HEK293 (cell line): ENCODE data around the gene PRSS12.
A peak's percentile ranks its signal among the peaks of the same experiment; 100 is the strongest.

Source experiments
- GFI1B ChIP-seq: fragments of 450-650 bp; formaldehyde crosslinking; IDR thresholded peaks from 2 replicates; pipeline ENCODE4 v1.5.1; 2016; ENCODE audit warnings: missing biosample characterization, missing genetic modification characterization
- YY2 ChIP-seq: fragments of 450-650 bp; formaldehyde crosslinking; IDR thresholded peaks from 2 replicates; pipeline ENCODE4 v1.5.1; 2016; ENCODE audit warnings: missing biosample characterization, missing genetic modification characterization
- ZBTB17 ChIP-seq: fragments of 450-650 bp; formaldehyde crosslinking; IDR thresholded peaks from 2 replicates; pipeline ENCODE4 v1.5.1; 2016; ENCODE audit warnings: missing biosample characterization, missing genetic modification characterization
- ZBTB8A ChIP-seq: fragments of 450-650 bp; formaldehyde crosslinking; IDR thresholded peaks from 2 replicates; pipeline ENCODE4 v1.5.1; 2016; ENCODE audit warnings: missing biosample characterization, missing genetic modification characterization
- ZNF391 ChIP-seq: fragments of 450-650 bp; formaldehyde crosslinking; IDR thresholded peaks from 2 replicates; pipeline ENCODE4 v1.5.1; 2016; ENCODE audit warnings: low read depth, missing biosample characterization, missing genetic modification characterization, borderline replicate concordance
- ZNF549 ChIP-seq: fragments of 450-650 bp; IDR thresholded peaks from 2 replicates; pipeline ENCODE4 v1.5.1; 2018; ENCODE audit warnings: missing biosample characterization, missing genetic modification characterization, mild to moderate bottlenecking, inconsistent platforms, moderate library complexity
- ZNF561 ChIP-seq: fragments of 450-650 bp; IDR thresholded peaks from 2 replicates; pipeline ENCODE4 v1.5.1; 2018; ENCODE audit warnings: missing biosample characterization, missing genetic modification characterization, borderline replicate concordance
- ZNF600 ChIP-seq: fragments of 450-650 bp; formaldehyde crosslinking; IDR thresholded peaks from 2 replicates; pipeline ENCODE4 v1.5.1; 2016; ENCODE audit warnings: missing biosample characterization, missing genetic modification characterization
- ZNF664 ChIP-seq: fragments of 450-650 bp; formaldehyde crosslinking; IDR thresholded peaks from 2 replicates; pipeline ENCODE4 v1.5.1; 2016; ENCODE audit warnings: missing biosample characterization, missing genetic modification characterization
- ZNF76 ChIP-seq: fragments of 450-650 bp; formaldehyde crosslinking; IDR thresholded peaks from 2 replicates; pipeline ENCODE4; 2016; ENCODE audit warnings: low read depth, missing biosample characterization, missing genetic modification characterization, borderline replicate concordance
- ZNF830 ChIP-seq: fragments of 450-650 bp; IDR thresholded peaks from 2 replicates; pipeline ENCODE4 v1.5.0; 2018; ENCODE audit warnings: missing biosample characterization, missing genetic modification characterization, low read depth, mild to moderate bottlenecking, moderate library complexity
- TF ChIP-seq, protein P1 (sequence below): fragments of 450-650 bp; formaldehyde crosslinking; IDR thresholded peaks from 2 replicates; pipeline ENCODE4 v1.5.1; 2016; ENCODE audit warnings: missing biosample characterization, missing genetic modification characterization
- TF ChIP-seq, protein P2 (sequence below): fragments of 450-650 bp; formaldehyde crosslinking; IDR thresholded peaks from 2 replicates; pipeline ENCODE4 v1.5.1; 2016; ENCODE audit warnings: missing biosample characterization, missing genetic modification characterization
- TF ChIP-seq, protein P3 (sequence below): fragments of 450-650 bp; formaldehyde crosslinking; IDR thresholded peaks from 2 replicates; pipeline ENCODE4 v1.5.1; 2016; ENCODE audit warnings: missing biosample characterization, missing genetic modification characterization
- TF ChIP-seq, protein P4 (sequence below): fragments of 450-650 bp; formaldehyde crosslinking; IDR thresholded peaks from 2 replicates; pipeline ENCODE4 v1.5.1; 2017; ENCODE audit warnings: missing biosample characterization, missing genetic modification characterization
- TF ChIP-seq, protein P5 (sequence below): fragments of 450-650 bp; formaldehyde crosslinking; IDR thresholded peaks from 2 replicates; pipeline ENCODE4 v1.5.1; 2017; ENCODE audit warnings: missing biosample characterization, missing genetic modification characterization
- TF ChIP-seq, protein P6 (sequence below): fragments of 450-650 bp; formaldehyde crosslinking; IDR thresholded peaks from 2 replicates; pipeline ENCODE4 v1.5.1; 2016; ENCODE audit warnings: missing biosample characterization, missing genetic modification characterization
- TF ChIP-seq, protein P7 (sequence below): fragments of 450-650 bp; formaldehyde crosslinking; conservative IDR thresholded peaks from 2 replicates; pipeline ENCODE4 v1.5.1; 2016; ENCODE audit warnings: low read depth, missing biosample characterization, missing genetic modification characterization
- TF ChIP-seq, protein P8 (sequence below): fragments of 450-650 bp; formaldehyde crosslinking; IDR thresholded peaks from 2 replicates; pipeline ENCODE4 v1.5.1; 2016; ENCODE audit warnings: missing biosample characterization, missing genetic modification characterization

The PRSS12 gene

DNA sequence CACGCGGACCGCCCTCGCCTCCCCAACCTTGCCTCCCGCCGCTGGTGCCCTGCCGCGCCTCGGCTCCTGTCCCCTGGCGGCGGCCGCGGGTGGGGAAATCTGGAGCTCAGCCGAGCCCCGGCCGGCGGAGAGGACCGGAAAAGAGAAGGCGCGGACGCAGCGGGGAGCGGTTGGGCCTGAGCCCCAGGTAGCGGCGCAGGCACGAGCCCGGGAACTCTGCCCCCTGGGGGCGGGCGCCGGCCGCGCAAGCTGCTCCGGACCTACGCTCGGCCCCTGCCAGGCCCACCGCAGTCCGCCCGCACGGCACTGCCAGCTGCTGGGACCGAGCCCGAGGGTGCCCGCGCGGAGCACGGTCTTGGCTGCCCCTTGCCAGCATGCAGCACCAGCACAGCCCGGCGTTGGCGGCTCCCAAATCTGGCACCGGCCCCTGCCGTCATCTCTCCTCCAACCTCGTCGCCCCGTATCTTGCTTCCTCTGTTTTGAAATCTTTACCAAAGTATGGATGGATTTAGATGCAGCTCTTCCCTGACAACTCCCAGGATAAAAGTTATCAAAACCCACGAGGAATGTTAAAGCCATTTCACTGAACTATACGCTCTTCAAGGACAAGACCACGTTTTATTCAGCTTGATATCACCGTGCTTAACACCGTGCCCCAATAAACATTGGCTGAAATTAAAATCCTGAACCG lies at the start of gene PRSS12 (continued):
- TF ChIP-seq, protein P1, sequence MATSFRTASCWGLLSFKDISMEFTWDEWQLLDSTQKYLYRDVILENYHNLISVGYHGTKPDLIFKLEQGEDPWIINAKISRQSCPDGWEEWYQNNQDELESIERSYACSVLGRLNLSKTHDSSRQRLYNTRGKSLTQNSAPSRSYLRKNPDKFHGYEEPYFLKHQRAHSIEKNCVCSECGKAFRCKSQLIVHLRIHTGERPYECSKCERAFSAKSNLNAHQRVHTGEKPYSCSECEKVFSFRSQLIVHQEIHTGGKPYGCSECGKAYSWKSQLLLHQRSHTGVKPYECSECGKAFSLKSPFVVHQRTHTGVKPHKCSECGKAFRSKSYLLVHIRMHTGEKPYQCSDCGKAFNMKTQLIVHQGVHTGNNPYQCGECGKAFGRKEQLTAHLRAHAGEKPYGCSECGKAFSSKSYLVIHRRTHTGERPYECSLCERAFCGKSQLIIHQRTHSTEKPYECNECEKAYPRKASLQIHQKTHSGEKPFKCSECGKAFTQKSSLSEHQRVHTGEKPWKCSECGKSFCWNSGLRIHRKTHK (tag by site-specific recombination) = no peak
- TF ChIP-seq ZNF76 (tag by site-specific recombination) (0 out of 2 replicates have a peak, but pooled peaks have one; percentile 25), ZNF600 (peak; percentile 34; the same call in 1 of the 2 replicates), YY2 (tag by site-specific recombination) (no peak), ZNF664 (tag by site-specific recombination) (no peak), GFI1B (tag by site-specific recombination) (no peak), ZBTB8A (peak; percentile 89), ZNF561 (tag by site-specific recombination) (0 out of 2 replicates have a peak, but pooled peaks have one; percentile 42), ZNF549 (tag by site-specific recombination) (no peak), ZBTB17 (tag by site-specific recombination) (no peak; the same call in 1 of the 2 replicates), ZNF391 (tag by site-specific recombination) (no peak), ZNF830 (tag by site-specific recombination) (no peak)
- TF ChIP-seq, protein P2, sequence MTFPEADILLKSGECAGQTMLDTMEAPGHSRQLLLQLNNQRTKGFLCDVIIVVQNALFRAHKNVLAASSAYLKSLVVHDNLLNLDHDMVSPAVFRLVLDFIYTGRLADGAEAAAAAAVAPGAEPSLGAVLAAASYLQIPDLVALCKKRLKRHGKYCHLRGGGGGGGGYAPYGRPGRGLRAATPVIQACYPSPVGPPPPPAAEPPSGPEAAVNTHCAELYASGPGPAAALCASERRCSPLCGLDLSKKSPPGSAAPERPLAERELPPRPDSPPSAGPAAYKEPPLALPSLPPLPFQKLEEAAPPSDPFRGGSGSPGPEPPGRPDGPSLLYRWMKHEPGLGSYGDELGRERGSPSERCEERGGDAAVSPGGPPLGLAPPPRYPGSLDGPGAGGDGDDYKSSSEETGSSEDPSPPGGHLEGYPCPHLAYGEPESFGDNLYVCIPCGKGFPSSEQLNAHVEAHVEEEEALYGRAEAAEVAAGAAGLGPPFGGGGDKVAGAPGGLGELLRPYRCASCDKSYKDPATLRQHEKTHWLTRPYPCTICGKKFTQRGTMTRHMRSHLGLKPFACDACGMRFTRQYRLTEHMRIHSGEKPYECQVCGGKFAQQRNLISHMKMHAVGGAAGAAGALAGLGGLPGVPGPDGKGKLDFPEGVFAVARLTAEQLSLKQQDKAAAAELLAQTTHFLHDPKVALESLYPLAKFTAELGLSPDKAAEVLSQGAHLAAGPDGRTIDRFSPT = peak; percentile 70; the same call in 1 of the 2 replicates
- TF ChIP-seq, protein P3, sequence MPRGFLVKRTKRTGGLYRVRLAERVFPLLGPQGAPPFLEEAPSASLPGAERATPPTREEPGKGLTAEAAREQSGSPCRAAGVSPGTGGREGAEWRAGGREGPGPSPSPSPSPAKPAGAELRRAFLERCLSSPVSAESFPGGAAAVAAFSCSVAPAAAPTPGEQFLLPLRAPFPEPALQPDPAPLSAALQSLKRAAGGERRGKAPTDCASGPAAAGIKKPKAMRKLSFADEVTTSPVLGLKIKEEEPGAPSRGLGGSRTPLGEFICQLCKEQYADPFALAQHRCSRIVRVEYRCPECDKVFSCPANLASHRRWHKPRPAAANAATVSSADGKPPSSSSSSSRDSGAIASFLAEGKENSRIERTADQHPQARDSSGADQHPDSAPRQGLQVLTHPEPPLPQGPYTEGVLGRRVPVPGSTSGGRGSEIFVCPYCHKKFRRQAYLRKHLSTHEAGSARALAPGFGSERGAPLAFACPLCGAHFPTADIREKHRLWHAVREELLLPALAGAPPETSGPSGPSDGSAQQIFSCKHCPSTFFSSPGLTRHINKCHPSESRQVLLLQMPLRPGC (tag by site-specific recombination) = no peak
- TF ChIP-seq, protein P4, sequence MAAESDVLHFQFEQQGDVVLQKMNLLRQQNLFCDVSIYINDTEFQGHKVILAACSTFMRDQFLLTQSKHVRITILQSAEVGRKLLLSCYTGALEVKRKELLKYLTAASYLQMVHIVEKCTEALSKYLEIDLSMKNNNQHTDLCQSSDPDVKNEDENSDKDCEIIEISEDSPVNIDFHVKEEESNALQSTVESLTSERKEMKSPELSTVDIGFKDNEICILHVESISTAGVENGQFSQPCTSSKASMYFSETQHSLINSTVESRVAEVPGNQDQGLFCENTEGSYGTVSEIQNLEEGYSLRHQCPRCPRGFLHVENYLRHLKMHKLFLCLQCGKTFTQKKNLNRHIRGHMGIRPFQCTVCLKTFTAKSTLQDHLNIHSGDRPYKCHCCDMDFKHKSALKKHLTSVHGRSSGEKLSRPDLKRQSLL (tag by site-specific recombination) = 0 out of 2 replicates have a peak, but pooled peaks have one; percentile 7
- TF ChIP-seq, protein P5, sequence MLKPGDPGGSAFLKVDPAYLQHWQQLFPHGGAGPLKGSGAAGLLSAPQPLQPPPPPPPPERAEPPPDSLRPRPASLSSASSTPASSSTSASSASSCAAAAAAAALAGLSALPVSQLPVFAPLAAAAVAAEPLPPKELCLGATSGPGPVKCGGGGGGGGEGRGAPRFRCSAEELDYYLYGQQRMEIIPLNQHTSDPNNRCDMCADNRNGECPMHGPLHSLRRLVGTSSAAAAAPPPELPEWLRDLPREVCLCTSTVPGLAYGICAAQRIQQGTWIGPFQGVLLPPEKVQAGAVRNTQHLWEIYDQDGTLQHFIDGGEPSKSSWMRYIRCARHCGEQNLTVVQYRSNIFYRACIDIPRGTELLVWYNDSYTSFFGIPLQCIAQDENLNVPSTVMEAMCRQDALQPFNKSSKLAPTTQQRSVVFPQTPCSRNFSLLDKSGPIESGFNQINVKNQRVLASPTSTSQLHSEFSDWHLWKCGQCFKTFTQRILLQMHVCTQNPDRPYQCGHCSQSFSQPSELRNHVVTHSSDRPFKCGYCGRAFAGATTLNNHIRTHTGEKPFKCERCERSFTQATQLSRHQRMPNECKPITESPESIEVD = no peak
- TF ChIP-seq, protein P6, sequence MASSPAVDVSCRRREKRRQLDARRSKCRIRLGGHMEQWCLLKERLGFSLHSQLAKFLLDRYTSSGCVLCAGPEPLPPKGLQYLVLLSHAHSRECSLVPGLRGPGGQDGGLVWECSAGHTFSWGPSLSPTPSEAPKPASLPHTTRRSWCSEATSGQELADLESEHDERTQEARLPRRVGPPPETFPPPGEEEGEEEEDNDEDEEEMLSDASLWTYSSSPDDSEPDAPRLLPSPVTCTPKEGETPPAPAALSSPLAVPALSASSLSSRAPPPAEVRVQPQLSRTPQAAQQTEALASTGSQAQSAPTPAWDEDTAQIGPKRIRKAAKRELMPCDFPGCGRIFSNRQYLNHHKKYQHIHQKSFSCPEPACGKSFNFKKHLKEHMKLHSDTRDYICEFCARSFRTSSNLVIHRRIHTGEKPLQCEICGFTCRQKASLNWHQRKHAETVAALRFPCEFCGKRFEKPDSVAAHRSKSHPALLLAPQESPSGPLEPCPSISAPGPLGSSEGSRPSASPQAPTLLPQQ = 0 out of 2 replicates have a peak, but pooled peaks have one; percentile 36
- TF ChIP-seq, protein P7, sequence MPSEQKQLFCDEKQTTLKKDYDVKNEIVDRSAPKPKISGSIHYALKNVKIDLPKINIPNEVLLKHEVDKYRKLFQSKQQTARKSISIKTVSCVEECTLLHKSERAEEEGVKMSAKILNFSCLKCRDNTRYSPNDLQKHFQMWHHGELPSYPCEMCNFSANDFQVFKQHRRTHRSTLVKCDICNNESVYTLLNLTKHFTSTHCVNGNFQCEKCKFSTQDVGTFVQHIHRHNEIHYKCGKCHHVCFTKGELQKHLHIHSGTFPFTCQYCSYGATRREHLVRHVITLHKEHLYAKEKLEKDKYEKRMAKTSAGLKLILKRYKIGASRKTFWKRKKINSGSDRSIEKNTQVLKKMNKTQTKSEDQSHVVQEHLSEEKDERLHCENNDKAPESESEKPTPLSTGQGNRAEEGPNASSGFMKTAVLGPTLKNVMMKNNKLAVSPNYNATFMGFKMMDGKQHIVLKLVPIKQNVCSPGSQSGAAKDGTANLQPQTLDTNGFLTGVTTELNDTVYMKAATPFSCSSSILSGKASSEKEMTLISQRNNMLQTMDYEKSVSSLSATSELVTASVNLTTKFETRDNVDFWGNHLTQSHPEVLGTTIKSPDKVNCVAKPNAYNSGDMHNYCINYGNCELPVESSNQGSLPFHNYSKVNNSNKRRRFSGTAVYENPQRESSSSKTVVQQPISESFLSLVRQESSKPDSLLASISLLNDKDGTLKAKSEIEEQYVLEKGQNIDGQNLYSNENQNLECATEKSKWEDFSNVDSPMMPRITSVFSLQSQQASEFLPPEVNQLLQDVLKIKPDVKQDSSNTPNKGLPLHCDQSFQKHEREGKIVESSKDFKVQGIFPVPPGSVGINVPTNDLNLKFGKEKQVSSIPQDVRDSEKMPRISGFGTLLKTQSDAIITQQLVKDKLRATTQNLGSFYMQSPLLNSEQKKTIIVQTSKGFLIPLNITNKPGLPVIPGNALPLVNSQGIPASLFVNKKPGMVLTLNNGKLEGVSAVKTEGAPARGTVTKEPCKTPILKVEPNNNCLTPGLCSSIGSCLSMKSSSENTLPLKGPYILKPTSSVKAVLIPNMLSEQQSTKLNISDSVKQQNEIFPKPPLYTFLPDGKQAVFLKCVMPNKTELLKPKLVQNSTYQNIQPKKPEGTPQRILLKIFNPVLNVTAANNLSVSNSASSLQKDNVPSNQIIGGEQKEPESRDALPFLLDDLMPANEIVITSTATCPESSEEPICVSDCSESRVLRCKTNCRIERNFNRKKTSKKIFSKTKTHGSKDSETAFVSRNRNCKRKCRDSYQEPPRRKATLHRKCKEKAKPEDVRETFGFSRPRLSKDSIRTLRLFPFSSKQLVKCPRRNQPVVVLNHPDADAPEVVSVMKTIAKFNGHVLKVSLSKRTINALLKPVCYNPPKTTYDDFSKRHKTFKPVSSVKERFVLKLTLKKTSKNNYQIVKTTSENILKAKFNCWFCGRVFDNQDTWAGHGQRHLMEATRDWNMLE (tag by site-specific recombination) = no peak
- TF ChIP-seq, protein P8, sequence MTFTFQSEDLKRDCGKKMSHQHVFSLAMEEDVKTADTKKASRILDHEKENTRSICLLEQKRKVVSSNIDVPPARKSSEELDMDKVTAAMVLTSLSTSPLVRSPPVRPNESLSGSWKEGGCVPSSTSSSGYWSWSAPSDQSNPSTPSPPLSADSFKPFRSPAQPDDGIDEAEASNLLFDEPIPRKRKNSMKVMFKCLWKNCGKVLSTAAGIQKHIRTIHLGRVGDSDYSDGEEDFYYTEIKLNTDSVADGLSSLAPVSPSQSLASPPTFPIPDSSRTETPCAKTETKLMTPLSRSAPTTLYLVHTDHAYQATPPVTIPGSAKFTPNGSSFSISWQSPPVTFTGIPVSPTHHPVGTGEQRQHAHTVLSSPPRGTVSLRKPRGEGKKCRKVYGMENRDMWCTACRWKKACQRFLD (tag by site-specific recombination) = no peak
